Transverse colon (tissue), 1 donor: Measurements from ENCODE around the gene PRAMEF18.
"Not testable (repeated sequence)": the region's sequence is repeated elsewhere in the genome, so short reads cannot be mapped to it uniquely, and the experiment has no call there.

Experiments used
- EP300 ChIP-seq: sonication (generic); formaldehyde crosslinking; IDR thresholded peaks from one replicate; pipeline ENCODE4 v1.6.1; 2017; ENCODE audit warnings: antibody characterized with exemption, low read depth
- POLR2A ChIP-seq: fragments of 450-650 bp; IDR thresholded peaks from one replicate; pipeline ENCODE4 v1.6.1; 2016; ENCODE audit warnings: antibody characterized with exemption, mild to moderate bottlenecking, moderate library complexity

GRCh38 chr1:13230601-13231000 lies 4.6 kb upstream of the PRAMEF18 start:
- not testable (repeated sequence) for TF ChIP-seq EP300, POLR2A
